ENCODE measurements around the gene PIR.

DNA sequence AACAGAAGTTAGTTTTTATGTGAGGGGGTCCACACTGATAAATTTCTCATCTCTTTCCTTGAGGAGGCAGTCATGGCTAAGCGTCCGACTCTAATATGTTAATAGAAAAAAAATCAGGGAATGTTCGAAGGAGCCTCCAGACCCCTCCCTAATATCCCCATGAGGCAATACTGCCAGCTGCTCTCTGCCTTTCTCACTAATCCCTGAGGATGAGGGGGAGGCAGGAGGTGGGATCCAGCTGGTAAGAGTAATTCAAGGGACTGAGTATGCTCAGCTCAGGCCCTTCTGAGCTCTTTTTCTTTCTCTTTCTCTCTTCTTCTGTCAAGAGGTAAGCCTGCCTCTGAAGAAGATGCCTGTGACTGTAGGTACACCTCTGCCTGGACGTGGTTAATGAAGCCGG is 51.7 kb downstream of the PIR start:
- no peak for TF ChIP-seq EZH2 (IDR thresholded peaks at IDR 0.05; ENCODE audit: borderline replicate concordance, insufficient read depth, low read depth, low read length, poor library complexity, severe bottlenecking)
- TF ChIP-seq, protein P1, sequence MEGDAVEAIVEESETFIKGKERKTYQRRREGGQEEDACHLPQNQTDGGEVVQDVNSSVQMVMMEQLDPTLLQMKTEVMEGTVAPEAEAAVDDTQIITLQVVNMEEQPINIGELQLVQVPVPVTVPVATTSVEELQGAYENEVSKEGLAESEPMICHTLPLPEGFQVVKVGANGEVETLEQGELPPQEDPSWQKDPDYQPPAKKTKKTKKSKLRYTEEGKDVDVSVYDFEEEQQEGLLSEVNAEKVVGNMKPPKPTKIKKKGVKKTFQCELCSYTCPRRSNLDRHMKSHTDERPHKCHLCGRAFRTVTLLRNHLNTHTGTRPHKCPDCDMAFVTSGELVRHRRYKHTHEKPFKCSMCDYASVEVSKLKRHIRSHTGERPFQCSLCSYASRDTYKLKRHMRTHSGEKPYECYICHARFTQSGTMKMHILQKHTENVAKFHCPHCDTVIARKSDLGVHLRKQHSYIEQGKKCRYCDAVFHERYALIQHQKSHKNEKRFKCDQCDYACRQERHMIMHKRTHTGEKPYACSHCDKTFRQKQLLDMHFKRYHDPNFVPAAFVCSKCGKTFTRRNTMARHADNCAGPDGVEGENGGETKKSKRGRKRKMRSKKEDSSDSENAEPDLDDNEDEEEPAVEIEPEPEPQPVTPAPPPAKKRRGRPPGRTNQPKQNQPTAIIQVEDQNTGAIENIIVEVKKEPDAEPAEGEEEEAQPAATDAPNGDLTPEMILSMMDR (IDR thresholded peaks at IDR 0.05), result no peak
